B cell (primary cell): ENCODE data around the gene CCDC3. TPM values are rescaled to one million over a fixed set of nuclear protein-coding genes. Genes with fewer than 3 reads are reported as not detected.

ENCODE experiments used
- ATAC-seq: fragments of 200-7000 bp; cut with Tn5 transposase; one replicate; pipeline ENCODE4 v1.10.0; 2021; ENCODE audit warnings: low read depth, mild to moderate bottlenecking, moderate number of reproducible peaks, moderate library complexity
- CTCF ChIA-PET: fragments of 350-600 bp; sonication (Branson Sonifier 250); formaldehyde crosslinking; loops from one replicate; lab custom pipeline; 2021; ENCODE audit warnings: antibody characterized with exemption, inconsistent platforms; lab: Charles Lee
- POLR2A ChIA-PET: fragments of 350-600 bp; sonication (Branson Sonifier 250); formaldehyde crosslinking; loops from one replicate; lab custom pipeline; 2021; ENCODE audit warnings: antibody characterized with exemption; lab: Charles Lee
- DNase-seq: peaks from one replicate; pipeline ENCODE4 v3.0.0; 2013
- H2AFZ ChIP-seq: 2 replicates; pipeline ENCODE4 v1.6.1; 2012; ENCODE audit warnings: mild to moderate bottlenecking, low read depth, low read length; ENCODE audit not compliant: insufficient read depth, poor library complexity, severe bottlenecking
- H3K27ac ChIP-seq, 2 donors: 1 replicate in 1 of 2; 2 replicates in 1 of 2; pipeline ENCODE4 v1.5.1; 2012 to 2013; ENCODE audit warnings: low read length in 2 of 2, mild to moderate bottlenecking in 2 of 2, moderate library complexity in 1 of 2
- H3K27me3 ChIP-seq, 4 experiments: fragments of 200-600 bp in 1 of 4; sonication (generic) in 1 of 4; replicated peaks in 1 of 4; 1 replicate in 2 of 4; 2 replicates in 2 of 4; pipeline versions ENCODE4 v1.6.1 to v1.7.0; 2013 to 2016; ENCODE audit warnings: low read length in 3 of 4, mild to moderate bottlenecking in 2 of 4, mixed read lengths in 1 of 4, moderate library complexity in 1 of 4; ENCODE audit not compliant: insufficient read depth in 4 of 4, control insufficient read depth in 3 of 4; ENCODE audit errors: control extremely low read depth in 1 of 4
- H3K36me3 ChIP-seq, 2 experiments: replicated peaks in 1 of 2; 1 replicate in 1 of 2; 2 replicates in 1 of 2; pipeline versions ENCODE4 v1.6.1 to v1.7.1; 2013; ENCODE audit warnings: low read length in 1 of 2; ENCODE audit not compliant: insufficient read depth in 2 of 2, control insufficient read depth in 1 of 2; ENCODE audit errors: control extremely low read depth in 1 of 2, extremely low read depth in 1 of 2
- H3K4me1 ChIP-seq, 2 donors: fragments of 200-600 bp in 1 of 2; sonication (generic) in 1 of 2; 1 replicate in 1 of 2; 2 replicates in 1 of 2; pipeline versions ENCODE4 v1.5.1 to v1.6.1; 2013 to 2017; ENCODE audit warnings: low read length in 2 of 2; ENCODE audit not compliant: control insufficient read depth in 2 of 2, insufficient read depth in 2 of 2
- H3K4me2 ChIP-seq: replicated peaks from 2 replicates; pipeline ENCODE3; 2012; ENCODE audit warnings: mild to moderate bottlenecking, low read depth, low read length; ENCODE audit not compliant: poor library complexity, severe bottlenecking
- H3K4me3 ChIP-seq, 5 experiments: fragments of 200-600 bp in 1 of 5; sonication (generic) in 1 of 5; 1 replicate in 3 of 5; 2 replicates in 2 of 5; pipeline versions ENCODE4 v1.5.1 to v1.7.0; 2011 to 2016; ENCODE audit warnings: low read length in 4 of 5, mild to moderate bottlenecking in 4 of 5, low read depth in 2 of 5, control low read depth in 1 of 5, moderate library complexity in 1 of 5; ENCODE audit not compliant: insufficient read depth in 1 of 5; ENCODE audit errors: control extremely low read depth in 1 of 5, extremely low read depth in 1 of 5
- H3K79me2 ChIP-seq: fragments of 200-600 bp; sonication (generic); one replicate; pipeline ENCODE4 v1.6.0; 2016; ENCODE audit warnings: low read length; ENCODE audit not compliant: control insufficient read depth, insufficient read depth
- H3K9ac ChIP-seq: fragments of 200-600 bp; sonication (generic); 2 replicates; pipeline ENCODE4 v1.6.1; 2017; ENCODE audit warnings: mild to moderate bottlenecking, low read length, moderate library complexity
- H3K9me3 ChIP-seq, 3 donors: one replicate each; pipeline versions ENCODE4 v1.6.1 to v1.7.1; 2013; ENCODE audit warnings: low read length in 2 of 3; ENCODE audit not compliant: control insufficient read depth in 2 of 3, insufficient read depth in 1 of 3; ENCODE audit errors: control extremely low read depth in 1 of 3
- H4K20me1 ChIP-seq: 2 replicates; pipeline ENCODE4 v1.6.0; 2012; ENCODE audit warnings: mild to moderate bottlenecking, low read length; ENCODE audit not compliant: insufficient read depth, control insufficient read depth, poor library complexity, severe bottlenecking
- H3K27ac Mint-ChIP-seq: one replicate; pipeline ENCODE4 v1.8.0; 2021; ENCODE audit warnings: mixed read lengths
- H3K27me3 Mint-ChIP-seq: one replicate; pipeline ENCODE4 v1.8.0; 2021; ENCODE audit warnings: mixed read lengths
- H3K4me1 Mint-ChIP-seq: one replicate; pipeline ENCODE4 v1.8.0; 2021; ENCODE audit warnings: mixed read lengths
- H3K4me3 Mint-ChIP-seq: one replicate; pipeline ENCODE4 v1.8.0; 2021; ENCODE audit warnings: mixed read lengths
- H3K9me3 Mint-ChIP-seq: one replicate; pipeline ENCODE4 v1.8.0; 2022; ENCODE audit warnings: mixed read lengths; ENCODE audit not compliant: insufficient read depth
- CTCF ChIP-seq: fragments of 200-600 bp; IDR thresholded peaks from one replicate; pipeline ENCODE4 v1.8.0; 2022; ENCODE audit warnings: antibody characterized with exemption, mild to moderate bottlenecking
- EZH2 ChIP-seq: IDR thresholded peaks from 2 replicates; pipeline ENCODE4 v1.6.1; 2012; ENCODE audit warnings: borderline replicate concordance, low read depth, mild to moderate bottlenecking, moderate library complexity, low read length; ENCODE audit not compliant: insufficient read depth, poor library complexity, severe bottlenecking
- whole genome bisulfite sequencing: methylation state at CpG from one replicate; pipeline ENCODE4 v1.1.5; 2013; ENCODE audit warnings: missing lambda C conversion rate; ENCODE audit not compliant: insufficient coverage; 5-methylcytosine and 5-hydroxymethylcytosine counted together
- intact Hi-C: fragments of 100-400 bp; cut with micrococcal nuclease; formaldehyde crosslinking; loops from one replicate; pipeline ENCODE4 v1.10.0; 2022
- polyA plus RNA-seq: library from polyadenylated mRNA; depleted of rRNA; stranded (reverse); fragments of >200 nt; gene quantifications from 2 replicates; pipeline ENCODE4 v1.2.3, GENCODE V29; 2012
- total RNA-seq, 2 donors: library from RNA; stranded (reverse); fragments of 120-200 nt in 1 of 2; gene quantifications; 1 replicate in 1 of 2; 2 replicates in 1 of 2; pipeline versions ENCODE4 v1.2.3 to v1.2.4, GENCODE V29; 2013 to 2022

CCDC3 gene
- total and polyA plus RNA-seq, 2 donors (not counting 1 experiment from before 2014, with no cell fraction given): 0.12 TPM; not detected in 1

GRCh38 chr10:12862459-12862858, 139.1 kb downstream of the CCDC3 start:
- Histone ChIP-seq H3K4me3 (no peak overlapping the region), H3K4me2 (no peak overlapping the region), H3K9ac (no peak overlapping the region), H3K9me3 (peaks cover 0 to 3% (median 0%) of the 10 kb centered on the region in 3 donors), H3K27me3 (no peaks in the 10 kb centered on the region), H2AFZ (no peak overlapping the region), H3K27ac (no peak overlapping the region), H4K20me1 (no peaks in the 10 kb centered on the region), H3K36me3 (no peaks in the 10 kb centered on the region), H3K4me1 (peaks cover 0 to 3% of the 10 kb centered on the region in 2 donors), H3K79me2 (no peaks in the 10 kb centered on the region)
- H3K27ac Mint-ChIP-seq: no peak overlapping the region
- H3K9me3 Mint-ChIP-seq: no peaks in the 10 kb centered on the region
- CTCF ChIA-PET: interaction anchor here (0.6 kb wide), 1 partner anchor 23 kb away, joined by 3 read pairs; no protein-coding TSS in a partner anchor
- H3K27me3 Mint-ChIP-seq: peaks cover 11% of the 10 kb centered on the region
- no peak for TF ChIP-seq CTCF
- TF ChIP-seq EZH2: no peak
- intact Hi-C loops: no loop called here
- no peak overlapping the region for H3K4me3 Mint-ChIP-seq
- ATAC-seq (no peak), DNase-seq (no peak)
- WGBS: 56% methylated on average over 2 of the region's 3 CpGs
- H3K4me1 Mint-ChIP-seq: peaks cover 1% of the 10 kb centered on the region
- POLR2A ChIA-PET: no interaction called here

GRCh38 chr10:12854988-12855387, 146.5 kb downstream of the CCDC3 start:
- Histone ChIP-seq H3K9me3 (no peaks in the 10 kb centered on the region), H3K4me2 (no peak overlapping the region), H3K27me3 (no peaks in the 10 kb centered on the region), H3K27ac (no peak overlapping the region), H3K9ac (no peak overlapping the region), H2AFZ (no peak overlapping the region), H3K4me1 (no peaks in the 10 kb centered on the region), H3K4me3 (no peak overlapping the region), H3K36me3 (no peaks in the 10 kb centered on the region), H3K79me2 (no peaks in the 10 kb centered on the region), H4K20me1 (no peaks in the 10 kb centered on the region)
- Mint-ChIP-seq H3K27me3 (peaks cover 40% of the 10 kb centered on the region), H3K4me3 (no peak overlapping the region), H3K9me3 (peaks cover 4% of the 10 kb centered on the region), H3K4me1 (no peaks in the 10 kb centered on the region), H3K27ac (no peak overlapping the region)
- WGBS: no CpG with 5 or more reads among the region's 2 CpGs
- no peak for ATAC-seq
- TF ChIP-seq EZH2 (no peak), CTCF (no peak)
- no peak for DNase-seq
- ChIA-PET POLR2A (no interaction called here), CTCF (no interaction called here)
- intact Hi-C loops: no loop called here
